HS-27A (cell line): Measurements from ENCODE around the gene ERCC6.

Source experiments
- DNase-seq: peaks from one replicate; pipeline ENCODE4 v3.0.0-alpha.2; 2012; ENCODE audit warnings: low read depth, missing footprints

Gene ERCC6

GRCh38 chr10:49538381-49539319 lies at the start of gene ERCC6:
Gene ERCC6, minus strand, starts transcription at chr10:49539121.
- DNase-seq, result peak; percentile 74

GRCh38 chr10:49587981-49588380 lies 49.1 kb upstream of the ERCC6 start:
- DNase-seq, result no peak

DNA sequence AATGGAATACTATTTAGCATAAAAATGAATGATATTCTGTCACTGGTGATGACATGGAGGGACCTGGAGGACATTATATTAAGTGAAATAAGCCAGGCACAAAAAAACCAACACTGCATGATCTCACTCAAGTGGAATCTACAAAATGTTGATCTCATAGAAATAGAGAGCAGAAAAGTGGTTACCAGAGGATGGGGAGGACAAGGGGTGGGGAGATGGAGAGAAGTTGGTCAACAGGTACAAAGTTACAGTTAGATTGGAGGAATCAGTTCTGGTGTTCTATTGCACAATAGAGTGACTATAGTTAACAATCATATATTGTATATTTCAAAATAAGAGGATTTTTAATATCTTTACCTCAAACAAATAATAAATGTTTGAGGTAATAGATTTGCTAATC lies 46.5 kb upstream of the ERCC6 start:
- DNase-seq, result no peak

DNA sequence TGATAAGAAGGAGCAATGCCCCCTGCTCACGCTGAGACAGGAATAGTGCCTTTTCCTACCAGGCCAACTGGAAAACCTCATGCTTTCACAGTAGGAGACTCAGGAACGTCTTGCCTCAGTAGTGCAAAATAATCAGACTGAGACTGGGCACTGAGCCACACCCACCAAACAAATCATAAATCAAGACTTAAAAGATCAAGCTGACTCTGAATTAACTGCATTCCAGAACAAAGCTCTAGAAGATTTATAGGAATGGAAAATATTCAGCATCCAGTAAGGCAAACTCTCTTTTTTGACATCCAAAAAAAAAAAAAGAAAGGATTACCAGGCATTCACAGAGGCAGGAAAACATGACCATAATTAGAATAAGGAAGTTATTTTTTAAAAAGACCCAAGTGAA lies 40.7 kb upstream of the ERCC6 start:
- DNase-seq, result no peak

DNA sequence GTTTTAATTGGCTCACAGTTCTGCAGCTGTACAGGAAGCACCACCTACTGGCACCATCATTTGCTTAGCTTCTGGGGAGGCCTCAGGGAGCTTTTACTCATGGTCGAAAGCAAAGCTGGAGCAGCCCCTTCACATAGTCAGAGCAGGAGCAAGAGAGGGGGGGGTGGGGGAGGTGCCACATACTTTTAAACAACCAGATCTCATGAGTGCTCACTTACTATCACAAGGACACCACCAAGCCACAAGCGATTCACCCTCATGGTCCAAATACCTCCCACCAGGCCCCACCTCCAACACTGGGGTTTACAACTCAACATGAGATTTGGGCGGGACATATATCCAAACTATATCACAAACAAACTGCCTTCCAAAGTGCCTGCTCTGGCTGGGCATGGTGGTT lies 39.5 kb upstream of the ERCC6 start:
- DNase-seq, result no peak

- DNase-seq, result no peak
Measured at GRCh38 chr10:49577182-49577925, 38.4 kb upstream of the ERCC6 start.

DNA sequence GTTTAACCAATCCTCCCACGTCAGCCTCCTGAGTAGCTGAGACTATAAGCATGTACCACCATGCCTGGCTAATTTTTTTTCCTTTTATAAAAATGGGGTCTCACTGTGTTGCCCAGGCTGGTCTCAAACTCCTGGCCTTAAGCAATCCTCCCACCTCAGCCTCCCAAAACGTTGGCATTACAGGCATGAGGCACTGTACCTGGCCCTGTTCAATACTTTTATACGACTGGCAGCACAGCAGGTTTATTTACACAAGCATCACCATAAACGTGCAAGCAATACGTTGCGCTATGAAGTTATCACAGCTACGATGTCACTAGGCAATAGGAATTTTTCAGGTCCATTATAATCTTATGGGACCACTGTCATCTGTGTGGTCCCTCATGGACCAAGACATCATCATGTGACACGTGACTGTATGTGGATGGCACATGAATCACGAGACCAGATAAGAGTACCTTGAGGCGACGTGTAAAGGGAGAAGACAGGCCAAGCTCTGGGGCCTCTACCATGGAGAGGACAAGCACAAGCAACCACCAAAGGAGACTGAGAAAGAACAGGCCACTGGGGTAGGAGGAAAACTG lies 36.7 kb upstream of the ERCC6 start:
- no peak for DNase-seq

GRCh38 chr10:49572594-49573114 lies 33.7 kb upstream of the ERCC6 start:
- no peak for DNase-seq

GRCh38 chr10:49571388-49571787 lies 32.5 kb upstream of the ERCC6 start:
- DNase-seq, result no peak

DNA sequence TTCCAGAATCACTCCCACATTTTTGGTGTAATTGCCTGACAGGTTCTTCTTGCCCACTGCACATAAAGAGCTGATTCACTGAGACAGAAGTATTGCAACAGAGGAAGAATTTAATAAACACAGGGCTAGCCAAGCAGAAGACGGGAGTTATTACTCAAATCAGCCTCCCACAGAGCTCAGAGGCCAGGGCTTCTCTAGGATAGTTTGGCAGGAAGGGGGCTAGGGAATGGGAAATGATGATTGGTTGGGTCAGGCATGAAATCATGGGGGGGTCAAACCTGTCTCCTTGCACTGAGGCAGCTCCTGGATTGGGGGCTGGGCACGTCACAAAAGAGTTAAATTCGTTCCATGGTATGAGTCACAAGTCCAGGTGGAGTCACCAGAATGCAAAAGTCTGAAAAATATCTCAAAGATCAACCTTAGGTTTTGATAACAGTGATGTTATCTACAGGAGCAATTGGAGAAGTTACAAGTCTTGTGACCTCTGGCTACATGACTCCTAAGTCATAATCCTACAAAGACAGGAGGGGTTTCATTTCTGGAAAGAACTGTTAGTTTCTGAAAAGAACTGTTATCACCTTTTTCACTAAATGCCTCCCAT lies 30.2 kb upstream of the ERCC6 start:
- no peak for DNase-seq

GRCh38 chr10:49568235-49568634 lies 29.3 kb upstream of the ERCC6 start:
- DNase-seq, result no peak

DNA sequence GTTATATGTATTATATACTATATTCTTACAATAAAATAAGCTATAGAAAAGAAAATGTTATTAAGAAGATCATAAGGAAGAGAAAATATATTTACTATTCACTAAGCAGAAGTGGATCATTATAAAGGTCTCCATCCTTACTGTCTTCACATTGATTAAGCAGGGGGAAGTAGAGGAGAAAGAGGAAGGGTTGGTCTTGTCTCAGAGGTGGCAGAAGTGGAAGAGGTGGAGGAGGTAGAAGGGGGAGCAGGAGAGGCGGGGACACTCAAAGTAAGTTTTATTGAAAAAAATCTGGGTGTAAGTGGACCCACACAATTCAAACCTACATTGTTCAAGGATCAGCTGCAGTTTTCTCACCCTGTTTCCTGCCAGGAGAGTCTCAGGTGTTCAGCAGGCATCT lies 28.9 kb upstream of the ERCC6 start:
- DNase-seq, result no peak

DNA sequence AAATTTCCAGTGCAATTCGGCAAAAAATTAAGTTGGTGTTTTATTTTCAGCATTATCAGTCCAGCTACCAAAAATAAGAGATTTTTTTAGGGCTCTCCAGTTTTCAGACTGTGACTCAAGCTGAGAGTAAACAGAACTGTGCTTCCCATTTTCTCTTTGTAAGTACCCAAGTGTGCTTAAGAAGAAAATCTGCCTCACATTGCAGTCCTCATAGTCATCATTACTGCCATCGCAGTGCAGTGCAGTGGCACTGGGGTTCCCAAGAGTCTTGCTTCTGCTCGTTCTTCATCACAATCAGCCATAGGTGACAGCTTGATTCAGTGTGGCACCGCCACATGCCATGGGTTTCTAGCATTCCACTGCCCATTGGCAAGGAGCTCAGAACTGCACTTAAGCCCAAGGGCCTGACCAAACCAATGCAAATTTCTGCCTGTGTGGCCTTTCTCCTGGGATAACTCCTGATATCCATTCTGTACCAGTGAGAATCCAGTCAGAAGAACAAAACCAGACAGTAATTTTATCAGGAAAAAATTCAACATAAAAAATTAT lies 25.6 kb upstream of the ERCC6 start:
- DNase-seq, result no peak

DNA sequence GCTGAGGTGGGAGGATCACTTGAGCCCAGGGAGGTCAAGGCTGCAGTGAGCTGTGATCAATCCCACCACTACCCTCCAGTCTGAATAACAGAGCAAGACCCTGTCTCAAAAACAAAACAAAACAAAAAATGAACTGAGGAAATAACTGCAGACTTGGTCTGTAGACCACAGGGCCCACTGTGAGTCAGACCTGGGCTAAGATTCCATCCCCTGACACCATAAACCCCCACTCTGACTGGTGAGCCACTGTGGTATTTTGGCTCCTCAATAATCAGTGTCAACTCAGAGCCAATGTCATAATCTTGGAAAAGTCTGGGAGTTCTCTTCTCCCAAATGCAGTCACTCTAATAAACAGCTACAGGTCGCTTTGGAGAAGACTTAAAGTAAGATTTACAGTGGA lies 24.0 kb upstream of the ERCC6 start:
- DNase-seq, result no peak

GRCh38 chr10:49560526-49560925 lies 21.6 kb upstream of the ERCC6 start:
- DNase-seq, result no peak

DNA sequence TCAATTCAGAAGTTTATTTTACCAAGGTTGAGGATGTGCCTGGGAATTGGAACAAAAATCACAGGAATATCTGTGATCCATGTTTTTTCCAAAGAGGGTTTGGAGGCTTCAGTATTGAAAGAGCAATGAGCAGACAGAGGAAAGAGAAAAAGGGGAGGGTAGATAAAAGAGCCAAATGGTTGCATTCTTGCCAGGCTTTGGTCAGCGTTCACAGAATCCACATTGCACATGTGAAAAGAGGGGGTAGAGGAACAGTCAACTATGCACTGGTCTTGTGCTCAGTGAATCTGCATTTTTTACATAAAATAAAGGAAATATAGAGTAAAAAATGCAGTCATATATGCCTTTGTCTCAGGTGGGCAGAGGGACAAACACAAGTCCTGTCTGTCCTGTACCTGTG lies 20.6 kb upstream of the ERCC6 start:
- DNase-seq, result no peak

DNA sequence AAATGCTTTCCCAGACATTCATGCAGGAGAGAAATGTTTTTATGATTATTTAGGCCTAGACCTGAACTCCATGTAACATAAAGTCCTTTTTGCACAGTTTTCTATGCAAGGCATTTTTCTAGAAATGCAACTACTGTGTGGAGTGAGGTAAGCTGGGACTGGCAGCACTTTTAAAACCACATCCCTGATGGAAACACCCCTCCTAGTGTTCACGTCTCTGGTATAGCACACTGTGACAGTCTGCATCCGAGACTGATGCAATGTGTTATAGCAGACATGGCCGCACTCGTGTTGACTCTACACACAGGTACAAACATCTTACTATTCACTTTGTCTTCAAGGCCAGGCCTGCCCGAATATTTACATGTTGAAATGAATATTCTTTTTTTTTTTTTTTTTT lies 19.3 kb upstream of the ERCC6 start:
- DNase-seq, result no peak

- no peak for DNase-seq
Measured at GRCh38 chr10:49557681-49558080, 18.8 kb upstream of the ERCC6 start.

- no peak for DNase-seq
Measured at GRCh38 chr10:49556723-49557122, 17.8 kb upstream of the ERCC6 start.

DNA sequence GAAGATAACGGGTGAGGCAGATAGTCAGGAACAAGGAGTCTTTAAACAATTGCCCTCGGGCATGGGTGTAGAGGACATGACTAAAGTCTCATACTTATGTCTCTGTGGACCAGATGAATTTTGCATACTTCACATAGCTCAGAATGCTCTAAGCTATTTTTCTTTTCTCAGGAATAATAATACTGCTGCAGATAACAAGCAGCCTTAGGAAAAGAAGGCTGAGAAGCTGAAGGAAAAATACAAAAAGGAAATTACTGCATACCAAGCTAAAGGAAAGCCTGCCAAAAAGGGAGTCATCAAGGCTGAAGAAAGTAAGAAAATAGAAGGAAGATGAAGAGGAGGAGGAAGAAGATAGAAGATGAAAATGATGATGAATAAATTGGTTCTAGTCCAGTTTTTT lies 13.4 kb upstream of the ERCC6 start:
- DNase-seq, result no peak

DNA sequence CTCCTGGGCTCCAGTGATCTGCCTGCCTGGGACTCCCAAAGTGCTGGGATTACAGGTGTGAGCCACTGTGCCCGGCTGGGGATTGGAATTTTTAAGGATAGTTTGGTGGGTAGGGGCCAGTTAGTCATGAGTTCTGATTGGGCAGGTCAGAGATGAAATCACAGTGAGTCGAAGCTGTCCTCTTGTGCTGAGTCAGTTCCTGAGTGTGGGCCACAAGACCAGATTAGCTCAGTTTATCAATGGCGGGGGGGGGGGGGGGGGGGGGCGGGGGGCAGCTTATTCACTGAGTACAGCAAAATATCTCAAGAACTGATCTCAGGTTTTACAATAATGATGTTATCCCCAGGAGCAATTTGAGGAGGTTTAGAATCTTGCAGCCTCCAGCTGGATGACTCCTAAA lies 11.6 kb upstream of the ERCC6 start:
- DNase-seq, result no peak
